ENCODE data around the gene C2CD4B.

- TF ChIP-seq CTCF (IDR thresholded peaks at IDR 0.05) (no peak), EZH2 (IDR thresholded peaks at IDR 0.05; ENCODE audit: borderline replicate concordance, insufficient read depth, low read depth, low read length, poor library complexity, severe bottlenecking) (no peak)
Observed at GRCh38 chr15:62149729-62150128, 15.4 kb downstream of the C2CD4B start.
